PFSK-1 (cell line): Measurements from ENCODE around the gene LDAH.

Experiments used
- POLR2AphosphoS5 ChIP-seq: IDR thresholded peaks from 2 replicates; pipeline ENCODE4 v1.6.1; 2012; ENCODE audit warnings: low read depth, mild to moderate bottlenecking, control low read depth, low read length, moderate library complexity
- SIN3A ChIP-seq: IDR thresholded peaks from 2 replicates; pipeline ENCODE4 v1.6.1; 2012; ENCODE audit warnings: mild to moderate bottlenecking, low read length, moderate library complexity, borderline replicate concordance; ENCODE audit not compliant: insufficient read depth

DNA sequence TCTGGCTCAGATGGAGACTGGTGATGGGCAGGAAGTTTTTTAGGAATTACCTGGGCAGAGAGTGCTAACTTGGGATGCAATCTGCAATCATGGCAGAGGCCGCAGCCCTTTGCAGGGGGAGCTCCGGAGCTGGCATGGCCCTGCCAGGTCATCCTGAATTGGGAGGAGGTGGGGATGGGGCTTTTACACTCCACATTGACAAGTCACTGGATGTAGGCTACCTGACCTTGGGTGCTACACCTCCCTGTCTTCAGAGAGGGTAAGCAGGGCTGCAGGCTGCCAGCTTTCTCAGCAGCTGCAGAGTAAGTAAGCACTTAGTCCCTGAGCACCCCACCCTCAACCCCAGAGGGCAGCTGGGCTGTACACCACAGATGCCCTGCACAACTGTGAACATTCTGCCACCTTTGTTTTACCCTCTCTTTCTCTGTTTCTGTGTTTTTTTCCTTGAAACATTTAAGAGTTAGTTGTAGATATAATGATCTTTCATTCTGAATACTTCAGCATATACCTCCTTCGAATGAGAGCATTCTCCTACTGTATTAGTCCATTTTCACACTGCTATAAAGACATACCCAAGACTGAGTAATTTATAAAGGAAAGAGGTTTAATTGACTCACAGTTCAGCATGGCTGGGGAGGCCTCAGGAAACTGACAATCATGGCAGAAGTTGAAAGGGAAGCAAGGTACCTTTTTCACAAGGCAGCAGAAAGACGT is 165.2 kb downstream of the LDAH start:
- no peak for TF ChIP-seq SIN3A
- no peak for TF ChIP-seq POLR2AphosphoS5
